ENCODE data around the gene SLC34A3.
"Not testable (repeated sequence)": the region's sequence is repeated elsewhere in the genome, so short reads cannot be mapped to it uniquely, and the experiment has no call there.

The SLC34A3 gene

GRCh38 chr9:137231372-137232039 is 805 bp downstream of the SLC34A3 start:
- no peak for DNase-seq

- no peak for DNase-seq
Measured at GRCh38 chr9:137232101-137232500, 1.4 kb downstream of the SLC34A3 start.

- DNase-seq, result no peak
Measured at GRCh38 chr9:137232510-137232909, 1.8 kb downstream of the SLC34A3 start.

- DNase-seq, result no peak
Measured at GRCh38 chr9:137233143-137233980, 2.7 kb downstream of the SLC34A3 start.

GRCh38 chr9:137234055-137234697 is 3.5 kb downstream of the SLC34A3 start:
- DNase-seq, result no peak

- no peak for DNase-seq
Measured at GRCh38 chr9:137234758-137235423, 4.2 kb downstream of the SLC34A3 start.

- DNase-seq, result no peak
Measured at GRCh38 chr9:137235424-137236237, 4.9 kb downstream of the SLC34A3 start.

GRCh38 chr9:137236238-137236935 is 5.7 kb downstream of the SLC34A3 start:
- peak; percentile 86 to 91 for DNase-seq

- no peak for DNase-seq
Measured at GRCh38 chr9:137236936-137237421, 6.3 kb downstream of the SLC34A3 start.

- no peak for DNase-seq
Measured at GRCh38 chr9:137237759-137238726, 7.3 kb downstream of the SLC34A3 start.

- DNase-seq, result not testable (repeated sequence)
Measured at GRCh38 chr9:137239541-137240200, 9.0 kb downstream of the SLC34A3 start.

GRCh38 chr9:137240318-137240840 is 9.7 kb downstream of the SLC34A3 start:
- DNase-seq, result peak; percentile 69 to 80

GRCh38 chr9:137240841-137241489 is 10.3 kb downstream of the SLC34A3 start, which contains the start of gene TUBB4B:
Gene TUBB4B, plus strand, starts transcription at chr9:137241287. Its CDS starts 74 bp downstream, at chr9:137241361.
- peak; percentile 92 to 99 for DNase-seq

- peak; percentile 73 to 77 for DNase-seq
Measured at GRCh38 chr9:137241490-137242268, 11.0 kb downstream of the SLC34A3 start.

GRCh38 chr9:137242269-137243203 is 11.8 kb downstream of the SLC34A3 start:
- DNase-seq, result no peak

- not testable (repeated sequence) for DNase-seq
Measured at GRCh38 chr9:137243266-137243625, 12.5 kb downstream of the SLC34A3 start.
